Endodermal cell (in vitro differentiated cells): ENCODE measurements around the gene IDH3G. TPM values are rescaled to one million over a fixed set of nuclear protein-coding genes. Genes with fewer than 3 reads are reported as not detected.

Experiments
- DNase-seq: peaks from one replicate; pipeline ENCODE4 v3.0.0-alpha.2; 2017
- H3K27ac ChIP-seq: 2 replicates; pipeline ENCODE4 v1.5.1; 2013; ENCODE audit warnings: mild to moderate bottlenecking, low read depth, low read length, moderate library complexity
- H3K27me3 ChIP-seq: 2 replicates; pipeline ENCODE4 v1.6.1; 2013; ENCODE audit warnings: mild to moderate bottlenecking, low read length, moderate library complexity; ENCODE audit not compliant: insufficient read depth, control insufficient read depth, poor library complexity, severe bottlenecking
- H3K36me3 ChIP-seq: 2 replicates; pipeline ENCODE4 v1.7.0; 2013; ENCODE audit warnings: mild to moderate bottlenecking, low read length, moderate library complexity; ENCODE audit not compliant: control insufficient read depth, insufficient read depth
- H3K4me1 ChIP-seq: one replicate; pipeline ENCODE4 v1.7.0; 2013; ENCODE audit warnings: low read length; ENCODE audit not compliant: control insufficient read depth, insufficient read depth
- H3K4me3 ChIP-seq: 2 replicates; pipeline ENCODE4 v1.5.1; 2013; ENCODE audit warnings: mild to moderate bottlenecking, low read length, moderate library complexity
- H3K9ac ChIP-seq: 2 replicates; pipeline ENCODE4 v1.6.1; 2013; ENCODE audit warnings: mild to moderate bottlenecking, low read length, moderate library complexity; ENCODE audit not compliant: poor library complexity, severe bottlenecking; ENCODE audit errors: extremely low read depth
- H3K9me3 ChIP-seq: 2 replicates; pipeline ENCODE4 v1.6.1; 2013; ENCODE audit warnings: mild to moderate bottlenecking, low read length, moderate library complexity; ENCODE audit not compliant: control insufficient read depth
- H3K27ac Mint-ChIP-seq: 2 replicates; pipeline ENCODE4 v1.8.0; 2020; ENCODE audit warnings: mixed read lengths
- H3K27me3 Mint-ChIP-seq: 2 replicates; pipeline ENCODE4 v1.8.0; 2021; ENCODE audit warnings: mild to moderate bottlenecking, mixed read lengths; ENCODE audit not compliant: insufficient read depth
- H3K36me3 Mint-ChIP-seq: 2 replicates; pipeline ENCODE4 v1.8.0; 2020; ENCODE audit warnings: low read depth, mixed read lengths
- H3K4me1 Mint-ChIP-seq: 2 replicates; pipeline ENCODE4 v1.8.0; 2020; ENCODE audit warnings: mixed read lengths
- H3K4me3 Mint-ChIP-seq: 2 replicates; pipeline ENCODE4 v1.8.0; 2020; ENCODE audit warnings: mild to moderate bottlenecking, moderate library complexity, mixed read lengths
- H3K9me3 Mint-ChIP-seq: 2 replicates; pipeline ENCODE4 v1.8.0; 2020; ENCODE audit warnings: mild to moderate bottlenecking, mixed read lengths
- WGBS, 2 experiments: methylation state at CpG; one replicate each; pipeline versions ENCODE4 v1.1.5 to v1.1.7; 2013; ENCODE audit warnings: missing lambda C conversion rate in 2 of 2, mixed read lengths in 1 of 2; ENCODE audit not compliant: insufficient coverage in 1 of 2, insufficient read length in 1 of 2; 5-methylcytosine and 5-hydroxymethylcytosine counted together
- total RNA-seq, 2 donors: library from RNA; stranded (reverse); fragmentation: NEBNext Ultra II Directional in 1 of 2; extraction: Animal tissue kit (Norgen Biotek cat#: 25700) in 1 of 2; gene quantifications; 2 replicates in 1 of 2; 3 replicates in 1 of 2; pipeline ENCODE4 v1.2.1, GENCODE V29; 2021
- TF ChIP-seq, protein P1 (sequence below): fragments of 200-600 bp; sonication (generic); conservative IDR thresholded peaks from 2 replicates; pipeline ENCODE4 v1.5.0; 2021; ENCODE audit warnings: antibody characterized with exemption, mild to moderate bottlenecking

Gene IDH3G
- total RNA-seq, 2 donors from 2014 or later, result 39.5 to 45.0 TPM

DNA sequence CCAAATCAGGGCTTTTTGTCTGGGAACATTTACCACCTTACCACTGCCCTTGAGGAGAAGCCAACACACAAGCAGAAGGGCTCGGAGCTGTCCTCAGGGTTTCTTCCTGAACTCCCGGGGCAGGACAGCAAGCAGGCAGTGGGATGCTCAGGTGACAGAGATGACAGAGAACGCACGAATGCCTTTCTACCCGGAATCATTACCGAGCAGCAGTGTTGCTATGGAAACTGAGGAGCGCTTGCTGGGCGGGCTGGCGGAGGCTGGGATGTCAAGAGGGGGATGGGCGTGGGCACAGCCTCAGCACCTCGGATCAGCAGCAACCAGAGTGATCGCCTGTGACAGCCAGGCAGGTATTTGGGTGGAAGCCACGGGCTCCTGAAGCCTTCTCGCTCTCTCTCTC, 18.0 kb upstream of the IDH3G start:
- TF ChIP-seq, protein P1, sequence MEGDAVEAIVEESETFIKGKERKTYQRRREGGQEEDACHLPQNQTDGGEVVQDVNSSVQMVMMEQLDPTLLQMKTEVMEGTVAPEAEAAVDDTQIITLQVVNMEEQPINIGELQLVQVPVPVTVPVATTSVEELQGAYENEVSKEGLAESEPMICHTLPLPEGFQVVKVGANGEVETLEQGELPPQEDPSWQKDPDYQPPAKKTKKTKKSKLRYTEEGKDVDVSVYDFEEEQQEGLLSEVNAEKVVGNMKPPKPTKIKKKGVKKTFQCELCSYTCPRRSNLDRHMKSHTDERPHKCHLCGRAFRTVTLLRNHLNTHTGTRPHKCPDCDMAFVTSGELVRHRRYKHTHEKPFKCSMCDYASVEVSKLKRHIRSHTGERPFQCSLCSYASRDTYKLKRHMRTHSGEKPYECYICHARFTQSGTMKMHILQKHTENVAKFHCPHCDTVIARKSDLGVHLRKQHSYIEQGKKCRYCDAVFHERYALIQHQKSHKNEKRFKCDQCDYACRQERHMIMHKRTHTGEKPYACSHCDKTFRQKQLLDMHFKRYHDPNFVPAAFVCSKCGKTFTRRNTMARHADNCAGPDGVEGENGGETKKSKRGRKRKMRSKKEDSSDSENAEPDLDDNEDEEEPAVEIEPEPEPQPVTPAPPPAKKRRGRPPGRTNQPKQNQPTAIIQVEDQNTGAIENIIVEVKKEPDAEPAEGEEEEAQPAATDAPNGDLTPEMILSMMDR, result no peak
- H3K27me3 Mint-ChIP-seq, result no peaks in the 10 kb centered on the region
- H3K9me3 Mint-ChIP-seq, result peaks cover 71% of the 10 kb centered on the region
- no peaks in the 10 kb centered on the region for H3K9me3 ChIP-seq
- H3K27me3 ChIP-seq, result no peaks in the 10 kb centered on the region
- H3K27ac ChIP-seq, result no peak overlapping the region
- H3K4me1 Mint-ChIP-seq, result no peaks in the 10 kb centered on the region
- no peaks in the 10 kb centered on the region for H3K36me3 ChIP-seq
- H3K4me3 Mint-ChIP-seq, result no peak overlapping the region
- WGBS, 2 experiments, result 87% methylated on average over 14 of the region's 14 CpGs; no CpG with 5 or more reads in 1 of the 2 experiments
- no peaks in the 10 kb centered on the region for H3K36me3 Mint-ChIP-seq
- DNase-seq, result no peak
- no peak overlapping the region for H3K27ac Mint-ChIP-seq
- no peak overlapping the region for H3K9ac ChIP-seq
- no peaks in the 10 kb centered on the region for H3K4me1 ChIP-seq
- no peak overlapping the region for H3K4me3 ChIP-seq

DNA sequence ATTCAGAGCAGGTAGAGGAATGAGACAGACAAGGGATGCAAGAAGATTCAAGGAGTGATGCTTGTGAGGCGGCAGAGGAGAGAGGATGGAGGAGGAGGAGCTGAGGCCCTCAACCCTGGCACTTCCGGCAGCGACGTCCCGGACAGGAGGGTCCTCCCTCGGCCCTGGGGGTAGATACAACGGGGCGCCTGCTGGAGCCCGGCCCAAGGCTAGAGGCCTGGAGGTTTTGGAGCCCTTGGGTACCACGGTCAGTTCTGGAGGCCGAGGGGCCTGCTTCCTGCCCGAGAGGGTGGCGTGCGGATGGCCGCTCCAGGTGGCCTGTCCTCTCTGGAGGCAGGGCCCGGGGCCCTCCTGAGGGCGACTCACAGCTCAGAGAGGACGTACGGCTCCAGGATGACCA, 13.8 kb upstream of the IDH3G start:
- Mint-ChIP-seq H3K4me1 (no peaks in the 10 kb centered on the region), H3K27ac (no peak overlapping the region), H3K36me3 (peaks cover 5% of the 10 kb centered on the region), H3K4me3 (no peak overlapping the region), H3K27me3 (no peaks in the 10 kb centered on the region), H3K9me3 (peaks cover 72% of the 10 kb centered on the region)
- H3K9ac ChIP-seq, result no peak overlapping the region
- no peaks in the 10 kb centered on the region for H3K4me1 ChIP-seq
- no peaks in the 10 kb centered on the region for H3K36me3 ChIP-seq
- H3K4me3 ChIP-seq, result no peak overlapping the region
- no peak overlapping the region for H3K27ac ChIP-seq
- no peaks in the 10 kb centered on the region for H3K9me3 ChIP-seq
- H3K27me3 ChIP-seq, result no peaks in the 10 kb centered on the region
- DNase-seq, result no peak
- 90 to 96% methylated on average over 2 to 19 of the region's 19 CpGs for WGBS, 2 experiments
- TF ChIP-seq, protein P1, result no peak

DNA sequence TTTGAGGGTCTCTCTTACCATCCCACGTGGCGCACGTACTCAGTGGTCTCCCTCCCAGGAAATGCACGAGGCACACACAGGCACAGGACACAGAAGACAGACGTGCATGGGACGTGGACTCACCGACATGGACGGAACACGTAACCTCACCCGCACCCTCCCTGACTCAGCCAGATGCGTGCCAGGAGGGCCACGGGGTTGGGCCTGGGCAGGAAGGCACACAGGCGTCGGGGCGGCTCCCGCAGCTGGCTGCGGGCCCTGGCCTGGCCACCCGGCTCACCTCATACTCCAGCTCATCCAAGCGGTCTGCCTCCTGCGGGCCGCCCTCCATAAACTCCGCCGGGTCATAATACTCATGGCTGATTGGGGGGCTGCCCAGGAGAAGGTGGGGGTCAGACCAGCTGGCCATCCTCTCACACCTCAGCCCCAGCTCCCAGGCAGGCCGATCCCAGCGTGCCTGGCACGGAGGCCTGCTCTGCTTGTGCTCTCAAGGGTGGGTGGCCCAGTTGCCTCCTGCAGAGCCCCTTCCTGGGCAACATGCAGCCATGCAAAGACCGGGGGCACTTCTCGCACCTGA, 12.9 kb upstream of the IDH3G start:
- Mint-ChIP-seq H3K9me3 (peaks cover 72% of the 10 kb centered on the region), H3K27me3 (no peaks in the 10 kb centered on the region), H3K4me3 (no peak overlapping the region), H3K36me3 (peaks cover 9% of the 10 kb centered on the region), H3K27ac (no peak overlapping the region), H3K4me1 (no peaks in the 10 kb centered on the region)
- TF ChIP-seq, protein P1, result no peak
- H3K4me1 ChIP-seq, result no peaks in the 10 kb centered on the region
- H3K27ac ChIP-seq, result no peak overlapping the region
- no peak overlapping the region for H3K4me3 ChIP-seq
- no peak overlapping the region for H3K9ac ChIP-seq
- no peaks in the 10 kb centered on the region for H3K36me3 ChIP-seq
- no peak for DNase-seq
- 95 to 97% methylated on average over 13 to 28 of the region's 28 CpGs for WGBS, 2 experiments
- H3K27me3 ChIP-seq, result no peaks in the 10 kb centered on the region
- H3K9me3 ChIP-seq, result no peaks in the 10 kb centered on the region
